Testis (tissue), 3 donors: Measurements from ENCODE around the gene APBA1. TPM values are rescaled to one million over a fixed set of nuclear protein-coding genes. Genes with fewer than 3 reads are reported as not detected.

Experiments used
- DNase-seq: peaks from one replicate; pipeline ENCODE4 v3.0.0-alpha.2; 2019
- H3K27ac ChIP-seq, 2 donors: fragments of 200-600 bp; sonication (generic); one replicate each; pipeline ENCODE4 v1.5.1; 2019
- H3K27me3 ChIP-seq: fragments of 200-600 bp; sonication (generic); one replicate; pipeline ENCODE4 v1.5.1; 2019
- H3K36me3 ChIP-seq: fragments of 200-600 bp; sonication (generic); one replicate; pipeline ENCODE4 v1.5.1; 2017; ENCODE audit warnings: low read depth; ENCODE audit errors: missing control alignments
- H3K4me1 ChIP-seq: fragments of 200-600 bp; sonication (generic); one replicate; pipeline ENCODE4 v1.5.1; 2019
- H3K4me3 ChIP-seq, 2 donors: fragments of 200-600 bp; sonication (generic); one replicate each; pipeline ENCODE4 v1.5.1; 2017 to 2019
- H3K9me3 ChIP-seq: fragments of 200-600 bp; sonication (generic); one replicate; pipeline ENCODE4 v1.5.1; 2017
- POLR2A ChIP-seq: fragments of 450-650 bp; IDR thresholded peaks from one replicate; pipeline ENCODE4 v1.6.1; 2017; ENCODE audit warnings: antibody characterized with exemption, mild to moderate bottlenecking, moderate library complexity
- WGBS, 2 donors: methylation state at CpG; one replicate each; pipeline ENCODE4 v1.1.5; 2018; 5-methylcytosine and 5-hydroxymethylcytosine counted together
- intact Hi-C: fragments of 100-400 bp; cut with DNase I; formaldehyde crosslinking; loops from one replicate; pipeline ENCODE4 v1.15.1; 2023; ENCODE audit warnings: low total_unique reads
- polyA plus RNA-seq: library from polyadenylated mRNA; stranded (reverse); fragments of 350-450 nt; fragmentation: Illumina TruSeq; extraction: RNeasy Lipid Tissue Mini Kit (QIAGEN cat#74804); gene quantifications from one replicate; pipeline ENCODE4 v1.2.3, GENCODE V29; 2014; ENCODE audit warnings: low read depth, low replicate concordance; ENCODE audit not compliant: insufficient read depth
- total RNA-seq, 2 donors: library from RNA; depleted of rRNA; stranded (reverse); fragments of >200 nt; gene quantifications; one replicate each; pipeline ENCODE4 v1.2.3, GENCODE V29; 2016
- TF ChIP-seq, protein P1 (sequence below), 3 experiments: fragments of 450-650 bp in 2 of 3; fragments of 200-600 bp in 1 of 3; sonication (generic) in 1 of 3; IDR thresholded peaks; one replicate each; pipeline ENCODE4 v1.5.1; 2016 to 2019; ENCODE audit warnings: antibody characterized with exemption in 3 of 3, mild to moderate bottlenecking in 2 of 3, moderate library complexity in 1 of 3

APBA1 gene
- total and polyA plus RNA-seq, 3 donors from 2014 or later = 7.7 to 11.9 (median 9.4) TPM

DNA sequence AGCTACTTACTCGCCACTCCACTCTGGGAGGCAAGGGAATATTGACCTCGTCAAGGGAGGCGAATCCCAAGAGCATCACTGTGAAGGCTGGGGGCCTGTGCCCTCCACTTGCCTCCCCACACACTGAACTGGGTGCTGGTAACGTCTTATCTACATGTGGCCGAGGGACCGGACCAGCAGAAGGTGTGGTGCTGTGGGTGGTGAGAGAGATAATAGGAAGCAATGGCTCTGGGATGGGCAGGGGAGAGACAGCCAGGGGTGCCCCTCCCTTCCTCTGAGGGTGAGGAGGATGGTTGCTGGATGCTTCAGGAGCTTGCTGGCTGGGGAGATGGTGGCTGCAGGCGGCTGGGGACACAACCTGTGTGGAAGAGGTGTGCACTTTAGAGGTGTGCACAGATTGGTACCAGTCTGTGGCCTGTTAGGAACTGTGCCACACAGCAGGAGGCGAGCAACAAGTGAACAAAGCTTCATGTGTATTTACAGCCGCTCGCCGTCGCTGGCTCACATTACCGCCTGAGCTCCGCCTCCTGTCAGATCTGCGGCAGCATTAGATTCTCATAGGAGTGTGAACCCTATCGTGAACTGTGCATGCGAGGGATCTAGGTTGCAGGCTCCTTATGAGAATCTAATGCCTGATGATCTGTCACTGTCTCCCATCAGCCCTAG lies 246.9 kb downstream of the APBA1 start:
- Histone ChIP-seq H3K9me3 (no peaks in the 10 kb centered on the region), H3K27ac (no peak overlapping the region), H3K4me3 (no peak overlapping the region), H3K4me1 (no peaks in the 10 kb centered on the region), H3K36me3 (no peaks in the 10 kb centered on the region), H3K27me3 (no peaks in the 10 kb centered on the region)
- TF ChIP-seq POLR2A = no peak
- TF ChIP-seq, protein P1, sequence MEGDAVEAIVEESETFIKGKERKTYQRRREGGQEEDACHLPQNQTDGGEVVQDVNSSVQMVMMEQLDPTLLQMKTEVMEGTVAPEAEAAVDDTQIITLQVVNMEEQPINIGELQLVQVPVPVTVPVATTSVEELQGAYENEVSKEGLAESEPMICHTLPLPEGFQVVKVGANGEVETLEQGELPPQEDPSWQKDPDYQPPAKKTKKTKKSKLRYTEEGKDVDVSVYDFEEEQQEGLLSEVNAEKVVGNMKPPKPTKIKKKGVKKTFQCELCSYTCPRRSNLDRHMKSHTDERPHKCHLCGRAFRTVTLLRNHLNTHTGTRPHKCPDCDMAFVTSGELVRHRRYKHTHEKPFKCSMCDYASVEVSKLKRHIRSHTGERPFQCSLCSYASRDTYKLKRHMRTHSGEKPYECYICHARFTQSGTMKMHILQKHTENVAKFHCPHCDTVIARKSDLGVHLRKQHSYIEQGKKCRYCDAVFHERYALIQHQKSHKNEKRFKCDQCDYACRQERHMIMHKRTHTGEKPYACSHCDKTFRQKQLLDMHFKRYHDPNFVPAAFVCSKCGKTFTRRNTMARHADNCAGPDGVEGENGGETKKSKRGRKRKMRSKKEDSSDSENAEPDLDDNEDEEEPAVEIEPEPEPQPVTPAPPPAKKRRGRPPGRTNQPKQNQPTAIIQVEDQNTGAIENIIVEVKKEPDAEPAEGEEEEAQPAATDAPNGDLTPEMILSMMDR (IDR thresholded peaks at IDR 0.05) = no peak
- intact Hi-C loops = no loop called here
- DNase-seq = no peak
- WGBS, 2 donors = 86 to 94% methylated on average over 8 to 17 of the region's 17 CpGs

DNA sequence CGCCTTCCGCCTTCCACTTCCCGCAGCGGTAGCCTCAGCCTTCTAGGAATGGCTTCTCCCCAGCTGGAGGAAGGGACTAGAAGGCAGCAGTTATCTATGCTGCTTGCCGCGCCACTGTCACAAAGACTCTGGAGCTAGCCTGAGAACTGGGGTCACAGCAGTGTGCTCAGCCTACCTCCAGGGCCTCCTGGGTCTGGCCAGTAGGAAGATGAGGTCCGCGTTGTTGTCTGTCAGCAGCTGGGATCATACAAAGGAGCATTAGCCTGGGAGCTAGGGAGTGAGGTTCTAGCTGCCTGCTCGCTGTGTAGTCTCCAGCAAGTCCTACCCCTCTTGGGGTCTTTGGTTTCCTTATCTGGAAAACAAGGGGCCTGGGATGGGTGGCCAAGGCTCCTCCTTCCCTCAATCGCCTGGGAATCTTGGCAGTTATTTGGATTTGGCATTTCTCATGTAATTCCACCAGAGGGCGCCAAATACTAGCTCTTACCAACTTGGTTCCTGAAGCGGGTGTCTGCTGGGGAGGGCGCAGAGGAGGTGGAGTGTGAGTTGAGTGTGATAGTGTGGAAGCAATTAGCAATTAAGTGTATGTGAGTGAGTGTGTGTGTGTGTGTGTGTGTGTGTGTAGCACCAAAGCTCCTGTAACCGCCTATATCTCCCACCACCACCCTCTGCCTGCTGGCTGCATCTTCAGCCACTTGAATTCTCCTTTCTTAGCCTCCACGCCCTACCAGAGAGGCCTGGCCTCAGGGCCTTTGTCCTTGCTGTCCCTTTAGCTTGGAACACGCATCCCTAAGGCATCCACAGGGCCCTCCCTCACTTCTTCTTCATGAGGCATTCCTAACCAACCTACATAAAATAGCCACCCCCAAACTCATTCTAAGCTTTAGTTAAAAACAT lies 250.0 kb downstream of the APBA1 start:
- Histone ChIP-seq H3K27me3 (no peaks in the 10 kb centered on the region), H3K4me1 (no peaks in the 10 kb centered on the region), H3K27ac (no peak overlapping the region), H3K9me3 (no peaks in the 10 kb centered on the region), H3K36me3 (no peaks in the 10 kb centered on the region), H3K4me3 (no peak overlapping the region)
- intact Hi-C loops = loop anchor here (5.0 kb wide), 1 partner anchor 125 kb away; no protein-coding TSS in a partner anchor
- DNase-seq = peak; percentile 74
- WGBS, 2 donors = 41 to 54% methylated on average over 15 to 16 of the region's 16 CpGs
- TF ChIP-seq POLR2A = no peak
- TF ChIP-seq, protein P1 (IDR thresholded peaks at IDR 0.05) = peak; percentile 83 to 91 (median 86)

- WGBS, 2 donors = 83 to 91% methylated on average over 2 to 10 of the region's 10 CpGs
- no peak for TF ChIP-seq POLR2A
- TF ChIP-seq, protein P1 (IDR thresholded peaks at IDR 0.05) = no peak
- H3K27me3 ChIP-seq = no peaks in the 10 kb centered on the region
- H3K4me1 ChIP-seq = no peaks in the 10 kb centered on the region
- no peak for DNase-seq
- no peak overlapping the region for H3K4me3 ChIP-seq
- no peaks in the 10 kb centered on the region for H3K9me3 ChIP-seq
- intact Hi-C loops = loop anchor here (5.0 kb wide), 1 partner anchor 127 kb away; no protein-coding TSS in a partner anchor
- no peaks in the 10 kb centered on the region for H3K36me3 ChIP-seq
- no peak overlapping the region for H3K27ac ChIP-seq
These were observed 251.4 kb downstream of the APBA1 start for GRCh38 chr9:69420611-69421270.

DNA sequence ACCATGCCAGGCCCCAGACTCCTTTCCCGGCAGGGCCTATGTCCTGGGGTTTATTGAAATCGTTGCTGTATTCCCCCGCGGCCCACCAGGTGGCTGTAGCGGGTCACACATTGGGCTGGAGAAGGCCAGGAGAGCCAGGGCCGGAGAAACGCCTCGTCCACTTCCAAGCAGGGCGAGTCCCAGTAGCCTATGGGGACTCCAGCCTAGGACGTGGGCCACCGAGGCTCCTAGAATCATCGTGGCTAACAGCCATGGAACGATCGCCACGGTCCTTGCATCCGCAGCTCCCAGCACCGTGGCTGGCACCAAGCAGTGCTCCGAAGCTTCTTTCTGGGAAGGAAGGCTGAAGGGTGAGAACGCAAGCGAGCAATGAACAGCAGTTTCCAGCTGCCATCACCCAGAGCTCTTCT lies 259.4 kb downstream of the APBA1 start:
- Histone ChIP-seq H3K9me3 (no peaks in the 10 kb centered on the region), H3K4me3 (no peak overlapping the region), H3K27me3 (no peaks in the 10 kb centered on the region), H3K36me3 (no peaks in the 10 kb centered on the region), H3K27ac (no peak overlapping the region), H3K4me1 (no peaks in the 10 kb centered on the region)
- intact Hi-C loops = no loop called here
- DNase-seq = peak; percentile 85
- 4 to 11% methylated on average over 9 to 20 of the region's 20 CpGs for WGBS, 2 donors
- no peak for TF ChIP-seq POLR2A
- TF ChIP-seq, protein P1 (IDR thresholded peaks at IDR 0.05) = peak; percentile 43 to 67 (median 58)
